GM23248 (cell line): ENCODE data around the gene BCAS1.

ENCODE experiments used
- EZH2 ChIP-seq: fragments of 200-600 bp; sonication (generic); IDR thresholded peaks from 2 replicates; pipeline ENCODE4 v1.6.1; 2018; ENCODE audit warnings: antibody characterized with exemption, mild to moderate bottlenecking; ENCODE audit not compliant: insufficient read depth, poor library complexity, severe bottlenecking
- EZH2phosphoT487 ChIP-seq: fragments of 200-600 bp; sonication (generic); IDR thresholded peaks from 2 replicates; pipeline ENCODE4 v1.6.1; 2018; ENCODE audit warnings: antibody characterized with exemption, moderate library complexity, mild to moderate bottlenecking, low read depth; ENCODE audit not compliant: insufficient read depth

- TF ChIP-seq EZH2phosphoT487 (no peak), EZH2 (no peak)
These were observed 11.8 kb downstream of the BCAS1 start for GRCh38 chr20:54058420-54059139.
